SU-DHL-6 (cell line): ENCODE measurements around the gene ACMSD.

ENCODE experiments used
- CTCF ChIP-seq: fragments of 200-600 bp; sonication (generic); IDR thresholded peaks from one replicate; pipeline ENCODE4 v1.5.1; 2017; ENCODE audit warnings: antibody characterized with exemption, mild to moderate bottlenecking, low read length, moderate library complexity; ENCODE audit not compliant: insufficient read depth, poor library complexity, severe bottlenecking
- EZH2phosphoT487 ChIP-seq: fragments of 200-600 bp; sonication (generic), shearing (Covaris generic); conservative IDR thresholded peaks from 2 replicates; pipeline ENCODE4 v1.6.1; 2018; ENCODE audit warnings: mild to moderate bottlenecking, antibody characterized with exemption, low read length, moderate library complexity, mixed read lengths

GRCh38 chr2:134823431-134823830 lies 15.0 kb upstream of the ACMSD start:
- TF ChIP-seq CTCF, result no peak
- TF ChIP-seq EZH2phosphoT487, result no peak
